IMR-90 (cell line): ENCODE results near the gene DACH1.

ENCODE experiments used
- BHLHE40 ChIP-seq: fragments of 150-350 bp; IDR thresholded peaks from 2 replicates; pipeline ENCODE4 v1.6.1; 2016; ENCODE audit warnings: mild to moderate bottlenecking, low read depth, low read length
- CEBPB ChIP-seq: IDR thresholded peaks from 2 replicates; pipeline ENCODE4 v1.6.1; 2012; ENCODE audit warnings: low read depth, low read length, improper control_type of control experiment
- FOS ChIP-seq: fragments of 150-350 bp; IDR thresholded peaks from 2 replicates; pipeline ENCODE4 v1.6.1; 2016; ENCODE audit warnings: low read depth, low read length
- MAZ ChIP-seq: IDR thresholded peaks from 2 replicates; pipeline ENCODE4 v1.6.1; 2012; ENCODE audit warnings: low read depth, mild to moderate bottlenecking, low read length, improper control_type of control experiment, moderate library complexity, borderline replicate concordance
- POLR2A ChIP-seq: IDR thresholded peaks from 2 replicates; pipeline ENCODE4 v1.6.1; 2012; ENCODE audit warnings: mild to moderate bottlenecking, low read depth, low read length
- RAD21 ChIP-seq: IDR thresholded peaks from 2 replicates; pipeline ENCODE4 v1.6.1; 2012; ENCODE audit warnings: low read length, improper control_type of control experiment
- RCOR1 ChIP-seq: IDR thresholded peaks from 2 replicates; pipeline ENCODE4 v1.6.1; 2012; ENCODE audit warnings: mild to moderate bottlenecking, low read length, improper control_type of control experiment; ENCODE audit not compliant: insufficient replicate concordance
- RFX5 ChIP-seq: IDR thresholded peaks from 2 replicates; pipeline ENCODE4 v1.8.0; 2012; ENCODE audit warnings: low read depth, mild to moderate bottlenecking, low read length, moderate library complexity
- TF ChIP-seq, protein P1 (sequence below): conservative IDR thresholded peaks from 2 replicates; pipeline ENCODE4 v1.5.1; 2012; ENCODE audit warnings: mild to moderate bottlenecking, low read depth, low read length, improper control_type of control experiment
- TF ChIP-seq, protein P2 (sequence below): fragments of 150-350 bp; IDR thresholded peaks from 2 replicates; pipeline ENCODE4 v1.6.1; 2017; ENCODE audit warnings: mild to moderate bottlenecking, antibody characterized with exemption, low read length, low read depth

DNA sequence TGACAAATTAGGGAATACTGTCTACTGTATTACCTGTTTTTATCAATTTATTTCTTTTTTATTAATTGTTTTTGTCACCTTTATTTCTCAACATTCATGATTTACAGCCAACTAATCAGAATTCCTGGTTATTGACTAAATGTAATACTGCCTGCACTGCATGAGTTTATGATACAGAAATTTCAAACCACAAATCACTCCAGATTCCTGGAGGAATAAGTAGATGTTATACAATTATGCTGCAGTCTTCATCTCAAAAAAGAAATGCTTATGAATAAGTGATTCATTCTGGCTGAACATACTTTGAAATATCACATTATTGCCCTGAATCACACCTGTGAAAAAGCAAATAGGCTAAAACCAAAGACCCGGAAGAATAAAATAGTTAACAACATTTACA lies 249.7 kb downstream of the DACH1 start:
- TF ChIP-seq, protein P1, sequence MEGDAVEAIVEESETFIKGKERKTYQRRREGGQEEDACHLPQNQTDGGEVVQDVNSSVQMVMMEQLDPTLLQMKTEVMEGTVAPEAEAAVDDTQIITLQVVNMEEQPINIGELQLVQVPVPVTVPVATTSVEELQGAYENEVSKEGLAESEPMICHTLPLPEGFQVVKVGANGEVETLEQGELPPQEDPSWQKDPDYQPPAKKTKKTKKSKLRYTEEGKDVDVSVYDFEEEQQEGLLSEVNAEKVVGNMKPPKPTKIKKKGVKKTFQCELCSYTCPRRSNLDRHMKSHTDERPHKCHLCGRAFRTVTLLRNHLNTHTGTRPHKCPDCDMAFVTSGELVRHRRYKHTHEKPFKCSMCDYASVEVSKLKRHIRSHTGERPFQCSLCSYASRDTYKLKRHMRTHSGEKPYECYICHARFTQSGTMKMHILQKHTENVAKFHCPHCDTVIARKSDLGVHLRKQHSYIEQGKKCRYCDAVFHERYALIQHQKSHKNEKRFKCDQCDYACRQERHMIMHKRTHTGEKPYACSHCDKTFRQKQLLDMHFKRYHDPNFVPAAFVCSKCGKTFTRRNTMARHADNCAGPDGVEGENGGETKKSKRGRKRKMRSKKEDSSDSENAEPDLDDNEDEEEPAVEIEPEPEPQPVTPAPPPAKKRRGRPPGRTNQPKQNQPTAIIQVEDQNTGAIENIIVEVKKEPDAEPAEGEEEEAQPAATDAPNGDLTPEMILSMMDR = no peak
- TF ChIP-seq RAD21 (no peak), RCOR1 (no peak), POLR2A (no peak), MAZ (no peak), BHLHE40 (no peak), RFX5 (no peak), FOS (no peak), CEBPB (no peak)
- TF ChIP-seq, protein P2, sequence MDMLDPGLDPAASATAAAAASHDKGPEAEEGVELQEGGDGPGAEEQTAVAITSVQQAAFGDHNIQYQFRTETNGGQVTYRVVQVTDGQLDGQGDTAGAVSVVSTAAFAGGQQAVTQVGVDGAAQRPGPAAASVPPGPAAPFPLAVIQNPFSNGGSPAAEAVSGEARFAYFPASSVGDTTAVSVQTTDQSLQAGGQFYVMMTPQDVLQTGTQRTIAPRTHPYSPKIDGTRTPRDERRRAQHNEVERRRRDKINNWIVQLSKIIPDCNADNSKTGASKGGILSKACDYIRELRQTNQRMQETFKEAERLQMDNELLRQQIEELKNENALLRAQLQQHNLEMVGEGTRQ = no peak
